ENCODE results near the gene MTHFD1L.

DNA sequence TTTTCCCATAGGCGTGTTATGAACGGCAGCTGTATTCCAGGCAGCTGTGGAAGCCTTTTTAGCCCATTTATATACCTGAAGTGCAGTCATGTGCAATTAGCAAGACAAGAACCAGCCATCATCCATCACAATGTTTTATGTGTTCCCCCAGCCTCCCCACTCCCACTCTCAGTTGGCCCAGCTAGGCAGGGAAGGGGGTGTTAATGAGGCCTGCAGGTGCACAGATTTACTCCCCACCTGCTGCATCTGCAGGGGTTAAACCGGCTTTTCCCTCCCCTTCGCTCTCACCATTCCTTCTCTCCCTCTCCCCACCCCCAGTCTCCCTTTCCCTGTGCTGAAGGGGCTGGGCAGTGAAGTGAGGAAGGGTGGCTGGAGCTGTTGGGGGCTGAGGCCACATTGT, 224.5 kb downstream of the MTHFD1L start:
- TF ChIP-seq POLR2AphosphoS5 (IDR thresholded peaks at IDR 0.05; ENCODE audit: low read depth, low read length) = no peak
- TF ChIP-seq SIN3A (IDR thresholded peaks at IDR 0.05; ENCODE audit: borderline replicate concordance, insufficient read depth, low read length) = no peak
